ENCODE measurements around the gene ABLIM2.

ABLIM2 gene

GRCh38 chr4:8168232-8168631 is 9.6 kb upstream of the ABLIM2 start:
- H3K27ac ChIP-seq (ENCODE audit: low read depth, low read length) = no peak overlapping the region
- no peak overlapping the region for H3K4me3 ChIP-seq (ENCODE audit: low read length)
- no peaks in the 10 kb centered on the region for H3K36me3 ChIP-seq (ENCODE audit: control insufficient read depth, insufficient read depth, low read length)
- H3K9ac ChIP-seq (ENCODE audit: low read length) = no peak overlapping the region
- H3K27me3 ChIP-seq (ENCODE audit: control insufficient read depth, insufficient read depth, low read length) = peaks cover 3% of the 10 kb centered on the region
- H3K4me1 ChIP-seq (ENCODE audit: control insufficient read depth, insufficient read depth, low read length) = no peaks in the 10 kb centered on the region

GRCh38 chr4:8167815-8168214 is 9.2 kb upstream of the ABLIM2 start:
- H3K4me3 ChIP-seq (ENCODE audit: low read length) = no peak overlapping the region
- no peak overlapping the region for H3K9ac ChIP-seq (ENCODE audit: low read length)
- H3K27ac ChIP-seq (ENCODE audit: low read depth, low read length) = no peak overlapping the region

GRCh38 chr4:8167291-8167690 is 8.7 kb upstream of the ABLIM2 start:
- peaks cover 3% of the 10 kb centered on the region for H3K27me3 ChIP-seq (ENCODE audit: control insufficient read depth, insufficient read depth, low read length)
- no peaks in the 10 kb centered on the region for H3K36me3 ChIP-seq (ENCODE audit: control insufficient read depth, insufficient read depth, low read length)
- no peak overlapping the region for H3K4me3 ChIP-seq (ENCODE audit: low read length)
- H3K27ac ChIP-seq (ENCODE audit: low read depth, low read length) = no peak overlapping the region
- H3K4me1 ChIP-seq (ENCODE audit: control insufficient read depth, insufficient read depth, low read length) = no peaks in the 10 kb centered on the region
- no peak overlapping the region for H3K9ac ChIP-seq (ENCODE audit: low read length)

More at GRCh38 chr4:8167815-8168214, 9.2 kb upstream of the ABLIM2 start:
- Histone ChIP-seq H3K36me3 (ENCODE audit: control insufficient read depth, insufficient read depth, low read length) (no peaks in the 10 kb centered on the region), H3K4me1 (ENCODE audit: control insufficient read depth, insufficient read depth, low read length) (no peaks in the 10 kb centered on the region), H3K27me3 (ENCODE audit: control insufficient read depth, insufficient read depth, low read length) (peaks cover 3% of the 10 kb centered on the region)

- no peak overlapping the region for H3K9ac ChIP-seq (ENCODE audit: low read length)
- no peaks in the 10 kb centered on the region for H3K4me1 ChIP-seq (ENCODE audit: control insufficient read depth, insufficient read depth, low read length)
- H3K4me3 ChIP-seq (ENCODE audit: low read length) = no peak overlapping the region
- no peak overlapping the region for H3K27ac ChIP-seq (ENCODE audit: low read depth, low read length)
- no peaks in the 10 kb centered on the region for H3K27me3 ChIP-seq (ENCODE audit: control insufficient read depth, insufficient read depth, low read length)
- no peaks in the 10 kb centered on the region for H3K36me3 ChIP-seq (ENCODE audit: control insufficient read depth, insufficient read depth, low read length)
Measured at GRCh38 chr4:8165374-8165896, 6.8 kb upstream of the ABLIM2 start.

GRCh38 chr4:8164687-8165086 is 6.1 kb upstream of the ABLIM2 start:
- Histone ChIP-seq H3K4me1 (ENCODE audit: control insufficient read depth, insufficient read depth, low read length) (peaks cover 2% of the 10 kb centered on the region), H3K4me3 (ENCODE audit: low read length) (no peak overlapping the region), H3K27ac (ENCODE audit: low read depth, low read length) (no peak overlapping the region), H3K27me3 (ENCODE audit: control insufficient read depth, insufficient read depth, low read length) (no peaks in the 10 kb centered on the region), H3K36me3 (ENCODE audit: control insufficient read depth, insufficient read depth, low read length) (no peaks in the 10 kb centered on the region), H3K9ac (ENCODE audit: low read length) (no peak overlapping the region)

GRCh38 chr4:8164194-8164565 is 5.6 kb upstream of the ABLIM2 start:
- Histone ChIP-seq H3K27ac (ENCODE audit: low read depth, low read length) (no peak overlapping the region), H3K4me1 (ENCODE audit: control insufficient read depth, insufficient read depth, low read length) (peaks cover 4% of the 10 kb centered on the region), H3K27me3 (ENCODE audit: control insufficient read depth, insufficient read depth, low read length) (no peaks in the 10 kb centered on the region), H3K36me3 (ENCODE audit: control insufficient read depth, insufficient read depth, low read length) (no peaks in the 10 kb centered on the region), H3K9ac (ENCODE audit: low read length) (no peak overlapping the region), H3K4me3 (ENCODE audit: low read length) (no peak overlapping the region)

GRCh38 chr4:8163436-8164193 is 5.0 kb upstream of the ABLIM2 start:
- no peak overlapping the region for H3K27ac ChIP-seq (ENCODE audit: low read depth, low read length)
- H3K4me1 ChIP-seq (ENCODE audit: control insufficient read depth, insufficient read depth, low read length) = peaks cover 4% of the 10 kb centered on the region
- H3K27me3 ChIP-seq (ENCODE audit: control insufficient read depth, insufficient read depth, low read length) = no peaks in the 10 kb centered on the region
- H3K4me3 ChIP-seq (ENCODE audit: low read length) = no peak overlapping the region
- H3K36me3 ChIP-seq (ENCODE audit: control insufficient read depth, insufficient read depth, low read length) = no peaks in the 10 kb centered on the region
- H3K9ac ChIP-seq (ENCODE audit: low read length) = no peak overlapping the region

- H3K4me1 ChIP-seq (ENCODE audit: control insufficient read depth, insufficient read depth, low read length) = peaks cover 4% of the 10 kb centered on the region
- no peak overlapping the region for H3K9ac ChIP-seq (ENCODE audit: low read length)
- H3K27me3 ChIP-seq (ENCODE audit: control insufficient read depth, insufficient read depth, low read length) = no peaks in the 10 kb centered on the region
- no peaks in the 10 kb centered on the region for H3K36me3 ChIP-seq (ENCODE audit: control insufficient read depth, insufficient read depth, low read length)
- no peak overlapping the region for H3K4me3 ChIP-seq (ENCODE audit: low read length)
- no peak overlapping the region for H3K27ac ChIP-seq (ENCODE audit: low read depth, low read length)
Measured at GRCh38 chr4:8163026-8163425, 4.4 kb upstream of the ABLIM2 start.

GRCh38 chr4:8162625-8163024 is 4.0 kb upstream of the ABLIM2 start:
- Histone ChIP-seq H3K27ac (ENCODE audit: low read depth, low read length) (no peak overlapping the region), H3K9ac (ENCODE audit: low read length) (no peak overlapping the region), H3K27me3 (ENCODE audit: control insufficient read depth, insufficient read depth, low read length) (no peaks in the 10 kb centered on the region), H3K4me1 (ENCODE audit: control insufficient read depth, insufficient read depth, low read length) (peaks cover 4% of the 10 kb centered on the region), H3K36me3 (ENCODE audit: control insufficient read depth, insufficient read depth, low read length) (no peaks in the 10 kb centered on the region), H3K4me3 (ENCODE audit: low read length) (no peak overlapping the region)

- peaks cover 4% of the 10 kb centered on the region for H3K4me1 ChIP-seq (ENCODE audit: control insufficient read depth, insufficient read depth, low read length)
Measured at GRCh38 chr4:8160572-8160971, 2.0 kb upstream of the ABLIM2 start.

GRCh38 chr4:8160233-8160560 is 1.6 kb upstream of the ABLIM2 start:
- H3K27me3 ChIP-seq (ENCODE audit: control insufficient read depth, insufficient read depth, low read length) = no peaks in the 10 kb centered on the region
- H3K4me1 ChIP-seq (ENCODE audit: control insufficient read depth, insufficient read depth, low read length) = peaks cover 4% of the 10 kb centered on the region
- no peaks in the 10 kb centered on the region for H3K36me3 ChIP-seq (ENCODE audit: control insufficient read depth, insufficient read depth, low read length)
- H3K9ac ChIP-seq (ENCODE audit: low read length) = no peak overlapping the region
- no peak overlapping the region for H3K27ac ChIP-seq (ENCODE audit: low read depth, low read length)
- H3K4me3 ChIP-seq (ENCODE audit: low read length) = no peak overlapping the region

More at GRCh38 chr4:8160572-8160971, 2.0 kb upstream of the ABLIM2 start:
- Histone ChIP-seq H3K4me3 (ENCODE audit: low read length) (no peak overlapping the region), H3K9ac (ENCODE audit: low read length) (no peak overlapping the region), H3K27ac (ENCODE audit: low read depth, low read length) (no peak overlapping the region), H3K27me3 (ENCODE audit: control insufficient read depth, insufficient read depth, low read length) (no peaks in the 10 kb centered on the region), H3K36me3 (ENCODE audit: control insufficient read depth, insufficient read depth, low read length) (no peaks in the 10 kb centered on the region)

- Histone ChIP-seq H3K36me3 (ENCODE audit: control insufficient read depth, insufficient read depth, low read length) (no peaks in the 10 kb centered on the region), H3K27ac (ENCODE audit: low read depth, low read length) (no peak overlapping the region), H3K4me3 (ENCODE audit: low read length) (peak overlapping the region; percentile 88), H3K4me1 (ENCODE audit: control insufficient read depth, insufficient read depth, low read length) (peaks cover 4% of the 10 kb centered on the region), H3K27me3 (ENCODE audit: control insufficient read depth, insufficient read depth, low read length) (no peaks in the 10 kb centered on the region), H3K9ac (ENCODE audit: low read length) (no peak overlapping the region)
Measured at GRCh38 chr4:8159537-8160232, 1.1 kb upstream of the ABLIM2 start.

All from rectal smooth muscle tissue (tissue), 1 donor.